NT2/D1 (cell line): ENCODE measurements around the gene LIPF.

Experiments used
- YY1 ChIP-seq: IDR thresholded peaks from 2 replicates; pipeline ENCODE4 v1.6.1; 2011; ENCODE audit not compliant: insufficient read length, insufficient read depth
- ZNF274 ChIP-seq: IDR thresholded peaks from 2 replicates; pipeline ENCODE4 v1.6.1; 2011; ENCODE audit warnings: mild to moderate bottlenecking, low read depth, low read length

DNA sequence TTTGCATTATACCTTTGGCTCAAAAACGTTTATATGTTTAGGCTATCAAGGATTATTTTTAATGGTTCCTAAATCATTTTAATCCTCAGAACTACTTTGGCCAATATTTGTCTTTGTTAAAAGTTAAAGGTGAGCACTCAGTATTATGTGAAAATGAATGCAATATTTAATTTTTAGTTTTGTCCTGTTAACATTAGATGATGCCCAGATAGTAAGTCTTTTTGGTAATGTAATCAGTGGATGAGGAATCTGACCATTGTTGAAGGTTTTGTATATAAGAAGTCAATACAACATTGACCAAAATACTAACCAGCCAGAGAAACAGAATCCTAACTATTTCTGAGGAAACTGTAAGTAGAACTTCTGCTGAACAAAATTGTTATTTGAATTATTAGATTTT is at the start of gene LIPF:
- TF ChIP-seq ZNF274 (no peak), YY1 (no peak)
